HG03457 (cell line): ENCODE measurements around the gene TOMM7.
A peak's percentile ranks its signal among the peaks of the same experiment; 100 is the strongest.

Source experiments
- ATAC-seq: cut with Tn5 transposase; IDR thresholded peaks from one replicate; pipeline ENCODE4 v1.9.1; 2021; ENCODE audit warnings: moderate number of reproducible peaks; ENCODE audit not compliant: unreplicated experiment

TOMM7 gene

GRCh38 chr7:22822486-22823141 lies at the start of gene TOMM7:
TOMM7 (minus strand) TSS chr7:22822849; CDS start chr7:22822779, 70 bp downstream.
- ATAC-seq: peak; percentile 69

GRCh38 chr7:22872096-22872807 lies 49.6 kb upstream of the TOMM7 start:
- ATAC-seq: peak; percentile 92

- ATAC-seq: no peak
These were observed 49.0 kb upstream of the TOMM7 start for GRCh38 chr7:22871661-22872060.

DNA sequence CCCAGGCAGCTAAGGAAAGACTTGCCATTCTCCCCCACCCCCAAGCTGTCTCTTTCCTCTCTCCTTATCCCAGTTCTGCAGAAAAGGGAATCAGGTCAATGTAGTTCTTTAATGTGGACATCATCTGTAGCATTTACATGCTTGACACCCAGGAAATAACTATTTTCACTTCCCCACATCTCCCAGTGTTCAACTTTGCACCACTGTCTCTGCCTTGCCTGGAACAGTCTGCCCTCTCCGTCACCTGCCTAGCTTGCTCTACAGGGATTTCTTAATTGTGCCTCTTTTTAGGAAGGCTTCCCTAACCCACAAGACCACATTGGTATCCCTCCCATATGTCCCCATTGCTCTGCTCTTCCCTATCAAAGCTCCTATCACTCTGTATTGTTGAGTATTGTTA lies 45.9 kb upstream of the TOMM7 start:
- ATAC-seq: no peak

DNA sequence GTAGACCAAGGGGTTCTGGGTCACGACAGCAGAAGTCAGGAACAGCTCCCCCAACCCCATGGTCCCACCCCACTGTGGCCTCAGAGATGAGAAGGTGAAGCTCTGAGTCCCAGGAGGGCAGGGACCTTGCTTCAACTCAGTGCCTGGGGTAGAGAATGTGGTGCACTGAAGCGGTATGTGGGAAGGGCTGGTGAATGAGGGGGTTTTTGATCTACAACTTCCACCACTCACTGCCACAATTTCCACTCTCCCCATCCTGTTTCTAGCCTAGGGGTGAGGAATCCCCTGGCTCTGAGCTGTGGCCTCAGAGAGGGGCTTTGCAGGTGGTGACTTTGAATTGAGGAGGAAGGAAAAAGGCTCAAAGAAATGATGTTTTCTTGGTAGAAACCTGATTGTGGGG lies 44.9 kb upstream of the TOMM7 start:
- ATAC-seq: no peak

DNA sequence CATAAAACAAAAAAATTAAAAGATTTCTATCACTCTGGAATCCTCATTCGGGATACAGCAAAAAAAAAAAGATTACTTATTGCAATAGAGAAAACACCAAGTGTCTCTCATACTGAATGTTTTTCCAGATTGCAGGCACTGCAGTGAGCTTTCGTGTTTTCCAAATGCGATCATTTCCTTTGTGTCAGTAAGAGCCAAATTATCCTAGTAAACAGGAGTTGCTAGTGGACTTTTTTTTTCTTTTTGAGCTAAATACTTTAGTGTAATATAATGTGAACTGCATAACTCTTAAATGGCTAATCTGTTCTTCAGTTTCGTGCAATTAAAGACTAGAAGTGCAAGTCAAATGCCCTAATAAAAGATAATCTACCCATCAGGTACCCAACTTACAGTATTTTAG lies 44.4 kb upstream of the TOMM7 start:
- ATAC-seq: no peak

- no peak for ATAC-seq
These were observed 42.9 kb upstream of the TOMM7 start for GRCh38 chr7:22865602-22865960.

DNA sequence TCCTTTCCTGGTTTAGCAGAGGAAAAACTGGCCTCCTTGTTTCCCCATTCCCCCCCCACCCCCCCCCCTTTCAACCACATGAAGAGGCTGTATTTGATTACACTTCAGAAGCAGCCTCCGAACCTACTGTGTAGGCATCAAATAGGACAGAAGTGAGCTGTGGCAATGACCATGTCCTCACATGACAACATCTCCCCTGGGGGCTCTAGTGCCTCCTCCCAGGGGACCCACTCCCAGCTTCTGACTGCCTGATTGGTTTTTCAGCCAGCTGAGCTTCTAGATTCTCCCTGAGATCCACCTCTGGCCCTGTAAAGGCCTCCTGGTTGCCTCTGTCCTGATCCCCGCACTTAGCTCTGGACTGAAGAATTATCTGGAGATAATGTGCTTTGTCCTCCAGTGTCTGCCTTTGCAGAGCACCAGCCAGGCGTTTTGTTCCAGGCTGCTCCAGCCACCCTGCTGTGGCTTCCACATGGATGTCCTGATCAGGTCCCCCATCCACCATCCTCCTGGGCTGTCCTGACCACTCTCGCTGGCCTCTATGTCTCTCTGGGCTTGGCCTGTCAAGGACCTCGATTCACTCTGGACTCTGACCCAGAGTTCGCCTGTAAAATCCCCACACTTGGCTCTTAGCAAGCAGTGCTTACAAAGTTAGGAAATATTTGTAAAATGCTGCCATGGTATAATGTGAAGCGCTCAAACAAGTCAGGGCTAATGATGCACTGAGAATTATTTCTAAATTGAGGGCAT lies 42.4 kb upstream of the TOMM7 start:
- no peak for ATAC-seq

- ATAC-seq: no peak
These were observed 41.7 kb upstream of the TOMM7 start for GRCh38 chr7:22864301-22864700.

DNA sequence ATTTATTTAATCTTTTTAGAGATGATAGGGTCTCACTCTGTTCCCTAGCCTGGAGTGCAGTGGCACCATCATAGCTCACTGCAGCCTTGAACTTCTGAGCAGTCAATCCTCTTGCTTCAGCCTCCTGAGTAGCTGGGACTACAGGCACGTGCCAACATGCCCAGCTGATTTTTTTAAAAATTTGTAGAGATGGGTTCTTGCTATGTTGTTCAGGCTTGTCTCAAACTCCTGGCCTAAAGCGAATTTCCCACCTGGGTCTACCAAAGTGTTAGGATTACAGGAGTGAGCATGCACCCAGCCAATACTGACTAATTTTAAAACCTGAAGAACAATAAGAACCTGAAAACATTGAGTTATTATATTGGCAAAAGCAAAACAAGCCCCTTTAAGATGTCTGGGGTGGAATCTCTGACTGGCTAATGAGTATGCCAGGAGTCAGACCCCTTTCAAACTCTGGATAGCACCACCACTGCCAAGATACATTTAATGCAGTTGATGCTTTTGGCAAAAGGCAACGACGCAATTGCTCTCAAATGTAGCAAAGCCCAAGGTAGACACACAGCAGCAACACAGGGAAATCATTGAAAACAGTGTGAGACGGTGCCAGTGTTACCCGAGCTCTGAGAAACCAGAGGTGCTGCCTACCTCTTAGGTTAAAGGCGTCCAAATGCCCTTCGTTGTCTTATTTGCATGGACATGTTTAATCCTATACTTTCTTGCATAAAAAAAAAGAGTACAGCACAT lies 40.7 kb upstream of the TOMM7 start:
- no peak for ATAC-seq

- no peak for ATAC-seq
These were observed 38.9 kb upstream of the TOMM7 start for GRCh38 chr7:22861576-22861975.

DNA sequence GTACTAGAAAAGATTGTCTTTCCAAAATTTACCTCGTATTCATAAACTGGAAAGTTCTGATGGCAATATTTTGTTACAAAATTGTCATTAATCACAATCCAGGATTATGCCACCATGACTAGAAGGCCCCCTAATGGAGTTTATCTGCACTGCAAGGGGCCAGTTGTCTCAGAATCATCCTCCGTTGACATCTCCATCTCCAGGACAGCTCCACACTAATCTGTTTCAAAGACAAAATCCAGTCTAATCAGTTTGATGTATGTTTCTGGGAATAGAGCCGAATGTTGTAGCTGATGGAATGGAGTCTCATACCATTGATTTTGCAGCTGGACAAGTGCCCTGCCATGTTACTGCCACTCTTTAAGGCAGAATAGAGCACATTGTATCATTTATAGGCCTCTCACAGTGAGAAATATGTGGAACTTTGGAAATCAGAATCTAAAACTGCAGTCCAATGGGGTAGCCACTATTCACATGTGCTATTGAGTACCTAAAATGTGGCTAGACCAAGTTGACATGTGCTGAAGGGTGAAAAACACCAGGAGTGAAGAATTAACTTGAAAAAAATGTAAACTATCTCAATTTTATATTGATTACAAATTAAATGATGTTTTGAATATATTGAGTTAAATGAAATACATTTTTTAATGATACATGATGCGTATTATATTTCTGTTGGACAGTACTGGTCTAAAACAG lies 38.3 kb upstream of the TOMM7 start:
- ATAC-seq: no peak

- ATAC-seq: no peak
These were observed 37.7 kb upstream of the TOMM7 start for GRCh38 chr7:22860337-22860736.

GRCh38 chr7:22859641-22860290 lies 37.1 kb upstream of the TOMM7 start:
- no peak for ATAC-seq

DNA sequence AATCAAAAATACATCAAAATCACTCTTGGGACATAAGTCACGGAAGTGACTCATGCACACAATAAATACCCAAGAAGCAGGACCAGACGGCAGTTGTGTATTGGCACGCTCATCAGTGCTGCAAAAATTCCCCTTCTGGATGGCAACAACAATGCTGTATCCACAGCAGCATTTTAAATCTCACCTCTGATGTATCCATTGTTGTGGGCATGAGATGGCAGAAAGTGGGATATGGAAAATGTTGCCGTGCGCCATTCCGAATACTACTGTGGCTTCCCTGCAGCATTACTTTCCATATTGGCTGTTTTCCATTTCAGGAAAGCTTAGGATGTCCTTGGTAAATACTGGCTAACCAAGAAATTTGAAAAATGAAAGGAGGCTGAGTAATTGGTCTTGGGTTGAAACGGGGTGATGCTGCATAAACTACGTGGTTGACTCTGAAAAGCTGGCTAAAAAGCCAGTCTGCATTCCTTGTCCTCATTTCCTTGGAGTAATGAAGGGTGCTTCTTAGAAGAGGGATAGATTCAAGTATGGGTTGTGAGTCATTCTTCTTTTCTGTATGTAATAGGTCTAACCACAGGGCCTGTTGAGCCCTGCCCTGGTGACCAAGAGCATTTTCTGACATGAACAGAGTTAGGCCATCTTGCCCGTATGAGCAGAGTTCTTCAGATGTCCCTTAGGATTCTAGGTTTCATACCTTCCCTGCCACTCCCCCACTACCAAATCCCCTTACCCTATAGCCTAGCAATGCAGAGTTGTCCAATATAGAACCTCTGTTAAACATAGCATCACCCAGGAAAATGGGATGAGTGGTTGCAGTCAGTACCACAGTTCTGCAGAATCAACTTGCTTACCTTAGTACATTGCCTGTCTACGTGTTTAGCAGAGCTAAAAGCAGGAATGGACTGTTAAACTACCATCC lies 36.3 kb upstream of the TOMM7 start:
- no peak for ATAC-seq

DNA sequence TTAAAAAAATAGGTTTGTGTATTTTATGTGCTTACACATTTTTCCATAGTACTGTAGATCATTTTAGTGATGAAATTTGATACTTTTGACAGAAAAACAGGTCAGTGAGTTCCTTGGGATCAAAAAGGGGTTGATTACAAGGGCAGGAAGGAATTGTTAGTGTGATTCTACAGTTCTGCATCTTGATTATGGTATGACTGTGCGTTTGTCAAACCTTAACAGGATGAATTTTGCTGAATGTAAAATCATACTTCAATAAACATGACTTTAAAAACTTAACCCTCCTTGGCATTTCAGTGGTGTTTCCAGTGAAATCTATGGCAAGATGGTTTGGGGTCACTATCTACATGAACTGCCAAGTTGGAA lies 35.6 kb upstream of the TOMM7 start:
- ATAC-seq: no peak

GRCh38 chr7:22856416-22856815 lies 33.8 kb upstream of the TOMM7 start:
- no peak for ATAC-seq

- ATAC-seq: no peak
These were observed 32.4 kb upstream of the TOMM7 start for GRCh38 chr7:22855049-22855392.
